ENCODE results near the gene SETBP1.
A peak's percentile ranks its signal among the peaks of the same experiment; 100 is the strongest.

Gene SETBP1

GRCh38 chr18:44856157-44856556, 175.5 kb downstream of the SETBP1 start:
- H3K36me3 Mint-ChIP-seq (ENCODE audit: low read depth): peaks cover 3% of the 10 kb centered on the region
- H3K9me3 Mint-ChIP-seq: no peaks in the 10 kb centered on the region
- peaks cover 18% of the 10 kb centered on the region for H3K4me1 Mint-ChIP-seq
- no peak for DNase-seq
- H3K27ac Mint-ChIP-seq: no peak overlapping the region
- peaks cover 12% of the 10 kb centered on the region for H3K27me3 Mint-ChIP-seq
- no peak overlapping the region for H3K4me3 Mint-ChIP-seq
- no peak for ATAC-seq

- Mint-ChIP-seq H3K27me3 (peaks cover 12% of the 10 kb centered on the region), H3K36me3 (ENCODE audit: low read depth) (peaks cover 3% of the 10 kb centered on the region), H3K4me1 (peaks cover 18% of the 10 kb centered on the region), H3K9me3 (no peaks in the 10 kb centered on the region), H3K27ac (no peak overlapping the region), H3K4me3 (no peak overlapping the region)
- ATAC-seq (no peak), DNase-seq (no peak)
Observed at GRCh38 chr18:44857081-44857480, 176.4 kb downstream of the SETBP1 start.

GRCh38 chr18:44857744-44858491, 177.2 kb downstream of the SETBP1 start:
- DNase-seq (no peak), ATAC-seq (no peak)
- peaks cover 19% of the 10 kb centered on the region for H3K4me1 Mint-ChIP-seq
- peaks cover 12% of the 10 kb centered on the region for H3K27me3 Mint-ChIP-seq
- H3K27ac Mint-ChIP-seq: no peak overlapping the region
- peaks cover 3% of the 10 kb centered on the region for H3K36me3 Mint-ChIP-seq (ENCODE audit: low read depth)
- no peak overlapping the region for H3K4me3 Mint-ChIP-seq
- no peaks in the 10 kb centered on the region for H3K9me3 Mint-ChIP-seq

GRCh38 chr18:44859263-44859662, 178.6 kb downstream of the SETBP1 start:
- Mint-ChIP-seq H3K4me3 (no peak overlapping the region), H3K27me3 (peaks cover 12% of the 10 kb centered on the region), H3K27ac (no peak overlapping the region), H3K4me1 (peaks cover 14% of the 10 kb centered on the region), H3K36me3 (ENCODE audit: low read depth) (peaks cover 3% of the 10 kb centered on the region), H3K9me3 (no peaks in the 10 kb centered on the region)
- no peak for DNase-seq
- peak; percentile 56 for ATAC-seq

GRCh38 chr18:44859751-44860439, 179.2 kb downstream of the SETBP1 start:
- Mint-ChIP-seq H3K36me3 (ENCODE audit: low read depth) (peaks cover 3% of the 10 kb centered on the region), H3K27ac (no peak overlapping the region), H3K27me3 (peaks cover 10% of the 10 kb centered on the region), H3K9me3 (no peaks in the 10 kb centered on the region), H3K4me3 (no peak overlapping the region), H3K4me1 (peaks cover 14% of the 10 kb centered on the region)
- ATAC-seq (no peak), DNase-seq (no peak)

- no peak overlapping the region for H3K4me3 Mint-ChIP-seq
- peaks cover 10% of the 10 kb centered on the region for H3K27me3 Mint-ChIP-seq
Observed at GRCh38 chr18:44862112-44862511, 181.4 kb downstream of the SETBP1 start.

GRCh38 chr18:44866103-44866502, 185.4 kb downstream of the SETBP1 start:
- H3K9me3 Mint-ChIP-seq: no peaks in the 10 kb centered on the region
- no peak overlapping the region for H3K4me3 Mint-ChIP-seq
- H3K27me3 Mint-ChIP-seq: no peaks in the 10 kb centered on the region
- peaks cover 15% of the 10 kb centered on the region for H3K4me1 Mint-ChIP-seq
- no peaks in the 10 kb centered on the region for H3K36me3 Mint-ChIP-seq (ENCODE audit: low read depth)
- ATAC-seq (no peak), DNase-seq (no peak)
- no peak overlapping the region for H3K27ac Mint-ChIP-seq

More at GRCh38 chr18:44862112-44862511, 181.4 kb downstream of the SETBP1 start:
- peaks cover 15% of the 10 kb centered on the region for H3K4me1 Mint-ChIP-seq
- H3K36me3 Mint-ChIP-seq (ENCODE audit: low read depth): no peaks in the 10 kb centered on the region
- no peaks in the 10 kb centered on the region for H3K9me3 Mint-ChIP-seq
- no peak for ATAC-seq
- no peak for DNase-seq
- no peak overlapping the region for H3K27ac Mint-ChIP-seq

GRCh38 chr18:44869533-44869932, 188.8 kb downstream of the SETBP1 start:
- H3K4me3 Mint-ChIP-seq: no peak overlapping the region
- DNase-seq: no peak
- H3K9me3 Mint-ChIP-seq: no peaks in the 10 kb centered on the region
- peaks cover 18% of the 10 kb centered on the region for H3K4me1 Mint-ChIP-seq
- ATAC-seq: no peak
- H3K36me3 Mint-ChIP-seq (ENCODE audit: low read depth): peaks cover 3% of the 10 kb centered on the region
- peaks cover 5% of the 10 kb centered on the region for H3K27me3 Mint-ChIP-seq
- H3K27ac Mint-ChIP-seq: no peak overlapping the region

GRCh38 chr18:44870631-44871502, 190.2 kb downstream of the SETBP1 start:
- Mint-ChIP-seq H3K4me3 (no peak overlapping the region), H3K27me3 (peaks cover 5% of the 10 kb centered on the region), H3K27ac (no peak overlapping the region), H3K9me3 (no peaks in the 10 kb centered on the region), H3K4me1 (peaks cover 17% of the 10 kb centered on the region), H3K36me3 (ENCODE audit: low read depth) (peaks cover 5% of the 10 kb centered on the region)
- ATAC-seq: no peak
- no peak for DNase-seq

- Mint-ChIP-seq H3K36me3 (ENCODE audit: low read depth) (peaks cover 6% of the 10 kb centered on the region), H3K4me3 (no peak overlapping the region), H3K9me3 (no peaks in the 10 kb centered on the region), H3K27ac (no peak overlapping the region), H3K27me3 (peaks cover 8% of the 10 kb centered on the region), H3K4me1 (peaks cover 12% of the 10 kb centered on the region)
- DNase-seq (no peak), ATAC-seq (peak; percentile 46)
Observed at GRCh38 chr18:44871771-44872170, 191.1 kb downstream of the SETBP1 start.

- no peaks in the 10 kb centered on the region for H3K9me3 Mint-ChIP-seq
- peaks cover 17% of the 10 kb centered on the region for H3K27me3 Mint-ChIP-seq
- peaks cover 23% of the 10 kb centered on the region for H3K4me1 Mint-ChIP-seq
- ATAC-seq (no peak), DNase-seq (no peak)
- peaks cover 6% of the 10 kb centered on the region for H3K36me3 Mint-ChIP-seq (ENCODE audit: low read depth)
- H3K4me3 Mint-ChIP-seq: no peak overlapping the region
- H3K27ac Mint-ChIP-seq: no peak overlapping the region
Observed at GRCh38 chr18:44876024-44876423, 195.3 kb downstream of the SETBP1 start.

GRCh38 chr18:44876755-44877154, 196.1 kb downstream of the SETBP1 start:
- Mint-ChIP-seq H3K4me3 (no peak overlapping the region), H3K27ac (no peak overlapping the region), H3K4me1 (peaks cover 16% of the 10 kb centered on the region), H3K27me3 (peaks cover 15% of the 10 kb centered on the region), H3K9me3 (no peaks in the 10 kb centered on the region), H3K36me3 (ENCODE audit: low read depth) (peaks cover 6% of the 10 kb centered on the region)
- no peak for ATAC-seq
- no peak for DNase-seq

GRCh38 chr18:44878335-44878734, 197.6 kb downstream of the SETBP1 start:
- DNase-seq (no peak), ATAC-seq (no peak)
- H3K27me3 Mint-ChIP-seq: peaks cover 15% of the 10 kb centered on the region
- peaks cover 14% of the 10 kb centered on the region for H3K4me1 Mint-ChIP-seq
- peaks cover 3% of the 10 kb centered on the region for H3K36me3 Mint-ChIP-seq (ENCODE audit: low read depth)
- H3K4me3 Mint-ChIP-seq: no peak overlapping the region
- no peaks in the 10 kb centered on the region for H3K9me3 Mint-ChIP-seq
- H3K27ac Mint-ChIP-seq: no peak overlapping the region

- DNase-seq (no peak), ATAC-seq (no peak)
- Mint-ChIP-seq H3K36me3 (ENCODE audit: low read depth) (peaks cover 3% of the 10 kb centered on the region), H3K4me1 (peaks cover 14% of the 10 kb centered on the region), H3K27me3 (peaks cover 12% of the 10 kb centered on the region), H3K27ac (no peak overlapping the region), H3K9me3 (no peaks in the 10 kb centered on the region), H3K4me3 (no peak overlapping the region)
Observed at GRCh38 chr18:44880170-44880569, 199.5 kb downstream of the SETBP1 start.
